HCT116 (cell line): ENCODE results near the gene SCN8A. TPM values are rescaled to one million over a fixed set of nuclear protein-coding genes. Genes with fewer than 3 reads are reported as not detected.

Source experiments
- ATAC-seq: fragments of 200-7000 bp; cut with Tn5 transposase; 2 replicates; pipeline ENCODE4 v1.9.1; 2020; ENCODE audit warnings: mild to moderate bottlenecking, moderate library complexity
- BruUV-seq: library from RNA; stranded (reverse); fragments of 400-500 nt; replicated peaks from 2 replicates; lab custom pipeline; 2021; lab: Mats Ljungman, UMichigan
- CTCF ChIA-PET: fragments of 300-600 bp; sonication (Branson Sonifier 250); formaldehyde crosslinking; loops from one replicate; lab custom pipeline; 2021; ENCODE audit warnings: antibody characterized with exemption; lab: Charles Lee
- POLR2A ChIA-PET: fragments of 300-600, 350-600 bp; sonication (Branson Sonifier 250); formaldehyde crosslinking; loops from one replicate; lab custom pipeline; 2021; ENCODE audit warnings: antibody characterized with exemption; lab: Charles Lee
- RAD21 ChIA-PET, 2 experiments: fragments of 300-600 bp; sonication (Branson Sonifier 250); formaldehyde crosslinking; loops; one replicate each; lab custom pipeline; 2023; ENCODE audit warnings: low total read pairs in 2 of 2; ENCODE audit not compliant: uncharacterized antibody in 2 of 2, unreplicated experiment in 2 of 2, low non-redundant PET in 1 of 2; lab: Charles Lee
- DNase-seq: peaks from one replicate; pipeline ENCODE4 v3.0.0-alpha.2; 2010; ENCODE audit warnings: low read depth, low spot score
- H2AFZ ChIP-seq: fragments of 200-600 bp; shearing (Covaris generic), sonication (generic); 2 replicates; pipeline ENCODE4 v1.6.1; 2017; ENCODE audit warnings: low read depth, mixed run types, mixed read lengths, antibody characterized with exemption, low read length; ENCODE audit not compliant: poor library complexity, severe bottlenecking
- H3K27ac ChIP-seq: 2 replicates; pipeline ENCODE4 v1.5.1; 2012; ENCODE audit warnings: low read depth, low read length
- H3K27me3 ChIP-seq: fragments of 200-600 bp; sonication (generic); 2 replicates; pipeline ENCODE4 v1.6.1; 2016; ENCODE audit warnings: mixed run types, low read length, mixed read lengths; ENCODE audit not compliant: insufficient read depth
- H3K36me3 ChIP-seq, 2 experiments: fragments of 200-500 bp in 1 of 2; fragments of 200-600 bp in 1 of 2; sonication (Bioruptor generic) in 1 of 2; sonication (generic) in 1 of 2; 2 replicates each; pipeline versions ENCODE4 v1.5.1 to v1.6.1; 2014 to 2016; ENCODE audit warnings: low read length in 2 of 2, inconsistent platforms in 1 of 2, mixed read lengths in 1 of 2, mixed run types in 1 of 2; ENCODE audit not compliant: insufficient read depth in 2 of 2, control insufficient read depth in 1 of 2
- H3K4me1 ChIP-seq, 2 experiments: fragments of 200-600 bp in 1 of 2; sonication (generic) in 1 of 2; 2 replicates each; pipeline versions ENCODE4 v1.5.1 to v1.6.1; 2012 to 2017; ENCODE audit warnings: low read length in 2 of 2, inconsistent platforms in 1 of 2, mild to moderate bottlenecking in 1 of 2, mixed read lengths in 1 of 2, mixed run types in 1 of 2, moderate library complexity in 1 of 2; ENCODE audit not compliant: insufficient read depth in 2 of 2, control insufficient read depth in 1 of 2
- H3K4me2 ChIP-seq: fragments of 200-600 bp; sonication (generic); 2 replicates; pipeline ENCODE4 v1.6.1; 2017; ENCODE audit warnings: mixed run types, low read length, mixed read lengths
- H3K4me3 ChIP-seq, 2 experiments: fragments of 200-600 bp in 1 of 2; sonication (generic) in 1 of 2; replicated peaks in 1 of 2; 2 replicates each; pipeline ENCODE4 v1.5.1; 2011 to 2016; ENCODE audit warnings: low read length in 2 of 2, control low read depth in 1 of 2, low read depth in 1 of 2, mild to moderate bottlenecking in 1 of 2, mixed read lengths in 1 of 2, mixed run types in 1 of 2
- H3K79me2 ChIP-seq: fragments of 200-600 bp; sonication (generic); 2 replicates; pipeline ENCODE4 v1.6.1; 2017; ENCODE audit warnings: mild to moderate bottlenecking, mixed run types, low read length, moderate library complexity, mixed read lengths; ENCODE audit not compliant: insufficient read depth
- H3K9ac ChIP-seq: fragments of 200-600 bp; sonication (generic); 2 replicates; pipeline ENCODE4 v1.6.1; 2016; ENCODE audit warnings: low read length, mixed read lengths
- H3K9me2 ChIP-seq: fragments of 200-600 bp; sonication (generic), shearing (Covaris generic); 2 replicates; pipeline ENCODE4 v1.6.1; 2017; ENCODE audit warnings: mixed run types, mild to moderate bottlenecking, moderate library complexity; ENCODE audit not compliant: insufficient read depth
- H3K9me3 ChIP-seq, 2 experiments: fragments of 200-500 bp in 1 of 2; fragments of 200-600 bp in 1 of 2; sonication (Bioruptor generic) in 1 of 2; sonication (generic) in 1 of 2; 2 replicates each; pipeline ENCODE4 v1.6.1; 2014 to 2017; ENCODE audit warnings: low read length in 2 of 2, mixed read lengths in 2 of 2, inconsistent platforms in 1 of 2, low read depth in 1 of 2, mild to moderate bottlenecking in 1 of 2, mixed run types in 1 of 2, moderate library complexity in 1 of 2; ENCODE audit not compliant: control insufficient read depth in 1 of 2, insufficient read depth in 1 of 2
- H4K20me1 ChIP-seq: fragments of 200-600 bp; sonication (generic), shearing (Covaris generic); 2 replicates; pipeline ENCODE4 v1.6.1; 2017; ENCODE audit warnings: mixed run types, mild to moderate bottlenecking, moderate library complexity; ENCODE audit not compliant: insufficient read depth
- ATF3 ChIP-seq: IDR thresholded peaks from 2 replicates; pipeline ENCODE4 v1.6.1; 2012
- CBX3 ChIP-seq: IDR thresholded peaks from 2 replicates; pipeline ENCODE4 v1.6.1; 2012; ENCODE audit warnings: low read depth
- CEBPB ChIP-seq: IDR thresholded peaks from 2 replicates; pipeline ENCODE4 v1.6.1; 2012; ENCODE audit warnings: low read depth
- EGR1 ChIP-seq: IDR thresholded peaks from 2 replicates; pipeline ENCODE4 v1.6.1; 2012; ENCODE audit warnings: low read depth
- EZH2 ChIP-seq: fragments of 200-600 bp; sonication (generic); IDR thresholded peaks from 2 replicates; pipeline ENCODE4 v1.6.1; 2017; ENCODE audit warnings: antibody characterized with exemption, mixed run types
- FOSL1 ChIP-seq: IDR thresholded peaks from 2 replicates; pipeline ENCODE4 v1.6.1; 2012; ENCODE audit warnings: low read depth
- MAX ChIP-seq: IDR thresholded peaks from 2 replicates; pipeline ENCODE4 v1.6.1; 2012
- SIN3A ChIP-seq: IDR thresholded peaks from 2 replicates; pipeline ENCODE4 v1.6.1; 2012; ENCODE audit warnings: low read depth
- YY1 ChIP-seq: IDR thresholded peaks from 2 replicates; pipeline ENCODE4 v1.6.1; 2011; ENCODE audit warnings: low read length, low read depth, moderate library complexity, mild to moderate bottlenecking; ENCODE audit not compliant: insufficient replicate concordance; ENCODE audit errors: extremely low read depth
- ZBTB33 ChIP-seq: IDR thresholded peaks from 2 replicates; pipeline ENCODE4 v1.6.1; 2011; ENCODE audit warnings: mild to moderate bottlenecking, low read length, moderate library complexity; ENCODE audit not compliant: insufficient replicate concordance; ENCODE audit errors: extremely low read depth
- ZFX ChIP-seq: fragments of 450-650 bp; IDR thresholded peaks from 2 replicates; pipeline ENCODE4 v1.6.1; 2017
- ZNF274 ChIP-seq: fragments of 200-500 bp; sonication (Bioruptor generic); IDR thresholded peaks from 2 replicates; pipeline ENCODE4 v1.6.1; 2014; ENCODE audit warnings: mild to moderate bottlenecking, low read depth, low read length, inconsistent platforms
- intact Hi-C: fragments of 100-400 bp; cut with micrococcal nuclease; formaldehyde crosslinking; loops from 2 replicates; pipeline ENCODE4 v1.10.0; 2022
- total RNA-seq: library from RNA; stranded (reverse); gene quantifications from one replicate; pipeline ENCODE4 v1.2.1, GENCODE V29; 2021; ENCODE audit not compliant: unreplicated experiment

SCN8A gene
- total RNA-seq, 1 experiment from 2014 or later = 7.1 TPM

GRCh38 chr12:51699219-51699618, 108.2 kb downstream of the SCN8A start:
- ATAC-seq = no peak
- RAD21 ChIA-PET = no interaction called here
- CTCF ChIA-PET = no interaction called here

More at GRCh38 chr12:51699219-51699618, 108.2 kb downstream of the SCN8A start:
- intact Hi-C loops = no loop called here
- no peaks in the 10 kb centered on the region for H3K4me1 ChIP-seq
- POLR2A ChIA-PET = no interaction called here
- H3K27me3 ChIP-seq = no peaks in the 10 kb centered on the region
- no peaks in the 10 kb centered on the region for H3K9me2 ChIP-seq
- no peak overlapping the region for H3K27ac ChIP-seq
- H4K20me1 ChIP-seq = no peaks in the 10 kb centered on the region
- BruUV-seq = no TSS peak
- H3K9me3 ChIP-seq = no peaks in the 10 kb centered on the region
- no peaks in the 10 kb centered on the region for H3K79me2 ChIP-seq
- no peak overlapping the region for H3K9ac ChIP-seq
- H3K4me2 ChIP-seq = no peak overlapping the region
- no peak overlapping the region for H2AFZ ChIP-seq
- no peak overlapping the region for H3K4me3 ChIP-seq
- H3K36me3 ChIP-seq = no peaks in the 10 kb centered on the region
- no peak for TF ChIP-seq EZH2
- TF ChIP-seq ZNF274 = no peak
- no peak for TF ChIP-seq ZBTB33
- no peak for TF ChIP-seq SIN3A
- no peak for TF ChIP-seq CBX3
- no peak for TF ChIP-seq MAX
- no peak for TF ChIP-seq ZFX
- TF ChIP-seq CEBPB = no peak
- TF ChIP-seq EGR1 = no peak
- TF ChIP-seq FOSL1 = no peak
- TF ChIP-seq ATF3 = no peak
- TF ChIP-seq YY1 = no peak
- no peak for DNase-seq
